ENCODE measurements around the gene GFPT1. TPM values are rescaled to one million over a fixed set of nuclear protein-coding genes. Genes with fewer than 3 reads are reported as not detected.
A peak's percentile ranks its signal among the peaks of the same experiment; 100 is the strongest.
"Not testable (repeated sequence)": the region's sequence is repeated elsewhere in the genome, so short reads cannot be mapped to it uniquely, and the experiment has no call there.

GFPT1 gene
- total RNA-seq, result 10 to 100 TPM; 20.8 to 22.4 TPM

DNA sequence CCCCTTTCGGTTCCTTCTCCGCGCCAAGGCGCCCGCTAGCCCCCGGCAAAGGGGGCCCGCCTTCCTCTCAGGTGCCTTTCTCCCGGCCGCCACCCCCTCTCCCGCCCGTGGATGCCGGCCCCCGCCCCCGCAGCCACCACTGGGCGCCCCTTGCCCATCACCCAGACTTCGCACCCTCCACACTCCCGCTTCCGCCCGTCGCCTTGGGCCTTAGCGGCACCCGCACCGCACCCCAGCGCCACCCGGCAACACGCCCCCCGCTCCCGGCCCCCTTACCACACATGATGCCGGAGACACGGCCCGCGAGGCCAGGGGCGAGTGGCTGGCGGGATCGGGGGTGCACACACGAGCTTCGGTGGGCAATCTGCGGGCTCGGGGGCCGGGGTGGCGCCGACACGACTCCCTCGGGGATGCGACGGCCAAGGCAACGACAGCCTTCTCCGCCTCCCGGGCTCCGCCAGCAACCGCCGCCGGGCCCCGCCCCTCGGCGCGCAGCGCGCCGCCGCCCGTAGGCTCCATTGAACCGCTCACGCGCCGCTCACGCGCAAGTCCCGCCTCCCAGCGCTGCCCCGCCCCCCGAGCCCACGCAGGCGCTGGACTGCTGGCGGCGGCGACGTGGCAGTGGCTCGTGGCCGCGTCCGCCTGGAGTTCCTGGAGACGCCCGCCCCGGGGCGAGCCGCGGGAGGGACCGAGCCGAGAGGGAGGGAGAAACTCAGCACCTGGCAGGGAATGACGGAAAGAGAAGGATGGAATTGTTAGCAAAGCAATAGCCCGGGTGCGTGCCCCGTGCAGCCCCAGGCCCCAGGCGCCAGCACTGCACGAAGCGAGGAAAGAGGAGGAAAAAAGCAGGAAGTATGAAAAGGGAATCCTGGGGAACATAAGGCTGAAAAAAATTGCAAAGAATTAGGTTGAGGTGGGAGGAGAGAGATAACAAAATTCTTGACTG, at the start of gene GFPT1:
Gene GFPT1 (minus strand): TSS at position 439 of the 946 bp plus-strand sequence. CDS start 156 bp downstream, at position 283.
- Mint-ChIP-seq H3K4me3 (peak within 1 kb of the TSS; percentile 94), H3K27ac (peak within 1 kb of the TSS; percentile 84), H3K9me3 (no peaks in the 10 kb centered on the region), H3K4me1 (peaks cover 29% of the 10 kb centered on the region), H3K27me3 (no peaks in the 10 kb centered on the region), H3K36me3 (peaks cover 5% of the 10 kb centered on the region)
- ATAC-seq (ENCODE audit: low read depth) (peak; percentile 96), DNase-seq (peak; percentile 97)
- POLR2A ChIA-PET, result interaction anchor here (0.5 to 2.3 kb wide), 2 partner anchors 50 to 911 kb away, joined by 5 to 7 read pairs; partner anchors contain the start of gene NFU1

DNA sequence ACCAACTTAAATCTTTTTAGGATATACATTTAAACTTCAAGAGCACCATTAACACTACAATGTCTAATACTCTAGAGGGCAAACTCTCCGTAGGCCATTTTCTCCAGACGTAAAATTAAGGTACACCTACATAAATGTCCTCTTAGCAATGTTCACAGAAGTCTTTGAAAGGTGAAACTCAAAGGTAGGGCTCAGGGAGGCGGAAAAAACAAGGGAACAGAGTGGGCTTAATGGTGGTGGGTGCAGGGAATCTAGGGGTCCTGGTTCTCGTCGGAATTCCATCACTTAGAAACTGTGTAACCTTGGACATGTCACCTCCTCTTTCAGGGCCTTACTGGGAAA, 49.5 kb upstream of the GFPT1 start:
- ATAC-seq (ENCODE audit: low read depth), result peak; percentile 3
- DNase-seq, result no peak
- H3K4me3 Mint-ChIP-seq, result peak overlapping the region; percentile 84
- peak overlapping the region; percentile 95 for H3K27ac Mint-ChIP-seq
- POLR2A ChIA-PET, result interaction anchor here (0.5 to 1.9 kb wide), 17 partner anchors 9 to 478 kb away, joined by 3 to 12 read pairs (median 3); partner anchors contain the start of genes AAK1, GFPT1 and GMCL1
- H3K36me3 Mint-ChIP-seq, result peaks cover 18% of the 10 kb centered on the region
- H3K4me1 Mint-ChIP-seq, result peaks cover 31% of the 10 kb centered on the region
- no peaks in the 10 kb centered on the region for H3K27me3 Mint-ChIP-seq
- H3K9me3 Mint-ChIP-seq, result peaks cover 7% of the 10 kb centered on the region

DNA sequence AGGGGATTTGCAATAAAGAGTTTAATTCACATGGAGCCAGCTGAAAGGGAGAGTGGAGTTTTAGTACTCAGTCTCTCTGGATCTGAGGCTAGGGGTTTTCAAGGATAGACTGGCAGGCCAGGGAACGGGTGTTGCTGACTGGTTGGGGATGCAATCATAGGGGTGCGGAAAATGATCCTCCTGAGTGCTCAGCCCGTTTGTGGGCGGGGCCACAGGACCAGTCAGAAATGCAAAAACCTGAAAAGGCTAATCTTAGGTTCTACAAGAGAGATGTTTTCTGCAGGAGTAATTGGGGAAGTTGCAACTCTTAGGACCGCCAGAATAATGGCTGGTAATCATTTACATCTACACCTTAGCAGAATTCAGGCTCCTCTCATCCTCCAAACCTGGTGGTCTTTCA, 47.7 kb upstream of the GFPT1 start:
- Mint-ChIP-seq H3K9me3 (peaks cover 6% of the 10 kb centered on the region), H3K36me3 (peaks cover 14% of the 10 kb centered on the region), H3K27me3 (no peaks in the 10 kb centered on the region), H3K4me1 (peaks cover 31% of the 10 kb centered on the region), H3K4me3 (no peak overlapping the region), H3K27ac (no peak overlapping the region)
- POLR2A ChIA-PET, result interaction anchor here (0.5 kb wide), 1 partner anchor 56 kb away, joined by 3 read pairs; no protein-coding TSS in a partner anchor
- ATAC-seq (ENCODE audit: low read depth) (no peak), DNase-seq (no peak)

- H3K4me1 Mint-ChIP-seq, result peaks cover 11% of the 10 kb centered on the region
Observed at GRCh38 chr2:69429491-69430183, 42.6 kb upstream of the GFPT1 start.

DNA sequence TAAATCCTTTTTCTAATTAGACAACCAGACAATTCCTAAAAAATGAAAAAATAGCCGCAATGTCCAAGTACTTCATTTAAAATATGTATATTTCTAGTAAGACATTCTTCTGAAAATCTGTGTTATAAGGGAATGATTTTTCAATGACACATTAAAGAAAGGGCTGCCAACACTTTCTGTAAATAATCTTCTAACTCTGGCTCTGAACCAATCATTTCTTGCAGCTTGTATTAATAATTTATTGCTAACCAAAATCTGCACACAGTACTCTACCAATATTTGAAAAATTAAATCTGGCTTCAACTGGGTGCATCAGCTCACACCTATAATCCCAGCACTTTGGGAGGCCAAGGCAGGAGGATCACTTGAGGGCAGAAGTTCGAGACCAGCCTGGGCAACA, 42.0 kb upstream of the GFPT1 start:
- POLR2A ChIA-PET, result no interaction called here
- no peak overlapping the region for H3K4me3 Mint-ChIP-seq
- ATAC-seq (ENCODE audit: low read depth) (no peak), DNase-seq (no peak)
- peaks cover 13% of the 10 kb centered on the region for H3K36me3 Mint-ChIP-seq
- H3K4me1 Mint-ChIP-seq, result peaks cover 7% of the 10 kb centered on the region
- H3K27ac Mint-ChIP-seq, result no peak overlapping the region
- H3K27me3 Mint-ChIP-seq, result no peaks in the 10 kb centered on the region
- no peaks in the 10 kb centered on the region for H3K9me3 Mint-ChIP-seq

More at GRCh38 chr2:69429491-69430183, 42.6 kb upstream of the GFPT1 start:
- no peak overlapping the region for H3K27ac Mint-ChIP-seq
- no peaks in the 10 kb centered on the region for H3K27me3 Mint-ChIP-seq
- H3K36me3 Mint-ChIP-seq, result peaks cover 15% of the 10 kb centered on the region
- POLR2A ChIA-PET, result no interaction called here
- ATAC-seq (ENCODE audit: low read depth) (no peak), DNase-seq (no peak)
- no peaks in the 10 kb centered on the region for H3K9me3 Mint-ChIP-seq
- no peak overlapping the region for H3K4me3 Mint-ChIP-seq

- Mint-ChIP-seq H3K27me3 (no peaks in the 10 kb centered on the region), H3K4me1 (peaks cover 2% of the 10 kb centered on the region), H3K36me3 (peaks cover 23% of the 10 kb centered on the region), H3K4me3 (no peak overlapping the region), H3K9me3 (no peaks in the 10 kb centered on the region), H3K27ac (no peak overlapping the region)
- no peak for DNase-seq
- ATAC-seq (ENCODE audit: low read depth), result no peak
- POLR2A ChIA-PET, result no interaction called here
Observed at GRCh38 chr2:69424419-69424818, 37.4 kb upstream of the GFPT1 start.

- Mint-ChIP-seq H3K9me3 (no peaks in the 10 kb centered on the region), H3K36me3 (peaks cover 20% of the 10 kb centered on the region), H3K27ac (no peak overlapping the region), H3K4me1 (peaks cover 2% of the 10 kb centered on the region), H3K4me3 (no peak overlapping the region), H3K27me3 (no peaks in the 10 kb centered on the region)
- DNase-seq, result no peak
- ATAC-seq (ENCODE audit: low read depth), result no peak
- POLR2A ChIA-PET, result no interaction called here
Observed at GRCh38 chr2:69422198-69422597, 35.2 kb upstream of the GFPT1 start.

- H3K27me3 Mint-ChIP-seq; H3K27ac Mint-ChIP-seq; H3K9me3 Mint-ChIP-seq; H3K4me3 Mint-ChIP-seq; H3K4me1 Mint-ChIP-seq; ATAC-seq (ENCODE audit: low read depth); DNase-seq; POLR2A ChIA-PET: not testable (repeated sequence)
- H3K36me3 Mint-ChIP-seq, result peaks cover 18% of the 10 kb centered on the region
Observed at GRCh38 chr2:69419111-69419510, 32.1 kb upstream of the GFPT1 start.

- no peak overlapping the region for H3K27ac Mint-ChIP-seq
- peaks cover 2% of the 10 kb centered on the region for H3K4me1 Mint-ChIP-seq
- POLR2A ChIA-PET, result no interaction called here
- ATAC-seq (ENCODE audit: low read depth), result no peak
- no peaks in the 10 kb centered on the region for H3K27me3 Mint-ChIP-seq
- DNase-seq, result no peak
- no peaks in the 10 kb centered on the region for H3K9me3 Mint-ChIP-seq
- peaks cover 14% of the 10 kb centered on the region for H3K36me3 Mint-ChIP-seq
- H3K4me3 Mint-ChIP-seq, result no peak overlapping the region
Observed at GRCh38 chr2:69416147-69416546, 29.1 kb upstream of the GFPT1 start.

GRCh38 chr2:69411120-69411519, 24.1 kb upstream of the GFPT1 start:
- no peak overlapping the region for H3K27ac Mint-ChIP-seq
- peaks cover 4% of the 10 kb centered on the region for H3K4me1 Mint-ChIP-seq
- peaks cover 17% of the 10 kb centered on the region for H3K36me3 Mint-ChIP-seq
- DNase-seq (no peak), ATAC-seq (ENCODE audit: low read depth) (no peak)
- H3K27me3 Mint-ChIP-seq, result no peaks in the 10 kb centered on the region
- H3K9me3 Mint-ChIP-seq, result peaks cover 3% of the 10 kb centered on the region
- no peak overlapping the region for H3K4me3 Mint-ChIP-seq
- POLR2A ChIA-PET, result no interaction called here

- peaks cover 8% of the 10 kb centered on the region for H3K9me3 Mint-ChIP-seq
- DNase-seq (no peak), ATAC-seq (ENCODE audit: low read depth) (no peak)
- H3K4me1 Mint-ChIP-seq, result no peaks in the 10 kb centered on the region
- POLR2A ChIA-PET, result no interaction called here
- no peak overlapping the region for H3K27ac Mint-ChIP-seq
- no peak overlapping the region for H3K4me3 Mint-ChIP-seq
- peaks cover 46% of the 10 kb centered on the region for H3K36me3 Mint-ChIP-seq
- no peaks in the 10 kb centered on the region for H3K27me3 Mint-ChIP-seq
Observed at GRCh38 chr2:69405306-69405705, 18.3 kb upstream of the GFPT1 start.

DNA sequence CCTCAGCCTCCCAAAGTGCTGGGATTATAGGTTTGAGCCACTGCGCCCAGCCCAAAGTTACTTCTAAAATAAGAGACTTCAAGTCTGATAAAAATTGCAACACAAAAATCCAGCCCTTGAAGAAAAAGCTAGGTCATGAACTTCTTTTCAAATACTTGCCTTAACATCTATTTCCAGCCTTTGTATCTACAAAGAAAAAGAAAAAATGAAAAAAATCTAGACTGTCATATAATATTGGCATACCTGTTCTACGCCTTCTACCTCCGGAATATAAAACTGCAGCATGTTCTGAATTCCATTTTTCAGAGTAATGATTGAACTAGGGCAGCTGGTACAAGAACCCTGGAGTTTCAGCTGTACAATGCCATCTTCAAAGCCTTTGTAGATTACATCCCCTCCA, 13.1 kb upstream of the GFPT1 start:
- H3K27me3 Mint-ChIP-seq, result no peaks in the 10 kb centered on the region
- POLR2A ChIA-PET, result no interaction called here
- DNase-seq (no peak), ATAC-seq (ENCODE audit: low read depth) (no peak)
- H3K9me3 Mint-ChIP-seq, result peaks cover 4% of the 10 kb centered on the region
- peaks cover 35% of the 10 kb centered on the region for H3K36me3 Mint-ChIP-seq
- no peak overlapping the region for H3K4me3 Mint-ChIP-seq
- no peaks in the 10 kb centered on the region for H3K4me1 Mint-ChIP-seq
- H3K27ac Mint-ChIP-seq, result no peak overlapping the region

DNA sequence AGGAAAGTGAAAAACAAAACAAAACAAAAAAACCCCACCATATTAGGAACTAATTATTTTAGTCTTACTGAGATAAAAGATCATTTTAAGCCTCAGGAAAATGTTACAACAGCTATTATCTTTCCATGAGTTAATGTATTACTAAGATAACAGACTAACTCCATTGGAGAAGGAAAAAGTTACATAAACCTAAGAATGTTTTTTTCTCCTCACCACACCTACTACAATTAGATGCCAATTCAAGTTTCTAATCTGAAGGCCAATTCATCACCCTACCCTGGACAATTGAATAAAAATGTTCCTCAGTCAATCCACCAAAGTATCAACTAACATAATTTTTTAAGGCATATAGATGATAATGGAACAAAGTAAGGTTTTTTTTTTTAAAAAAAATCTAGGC, 10.2 kb upstream of the GFPT1 start:
- Mint-ChIP-seq H3K27me3 (no peaks in the 10 kb centered on the region), H3K4me3 (no peak overlapping the region), H3K4me1 (no peaks in the 10 kb centered on the region), H3K36me3 (peaks cover 30% of the 10 kb centered on the region), H3K9me3 (no peaks in the 10 kb centered on the region), H3K27ac (no peak overlapping the region)
- POLR2A ChIA-PET, result no interaction called here
- ATAC-seq (ENCODE audit: low read depth), result no peak
- DNase-seq, result no peak

DNA sequence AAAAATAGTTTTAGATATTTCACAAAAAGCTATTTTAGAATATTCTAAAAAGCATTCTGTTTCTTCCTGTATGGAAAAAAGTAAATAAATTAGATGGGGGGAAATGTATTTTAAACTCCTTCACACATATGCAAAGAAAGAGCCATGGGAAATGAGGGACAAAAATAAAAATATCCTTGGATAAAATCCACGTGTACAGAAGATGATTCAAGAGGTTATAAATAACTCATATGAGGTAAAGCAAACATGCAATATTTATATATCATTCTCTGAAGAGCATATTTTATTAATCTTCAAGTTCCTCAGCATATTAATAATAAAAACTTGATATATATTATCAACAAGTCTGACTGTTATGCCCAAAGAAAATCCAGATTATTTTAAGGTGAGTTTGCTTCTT, 8.8 kb upstream of the GFPT1 start:
- Mint-ChIP-seq H3K4me3 (no peak overlapping the region), H3K27ac (no peak overlapping the region), H3K36me3 (peaks cover 26% of the 10 kb centered on the region), H3K9me3 (no peaks in the 10 kb centered on the region), H3K27me3 (no peaks in the 10 kb centered on the region), H3K4me1 (no peaks in the 10 kb centered on the region)
- DNase-seq, result no peak
- POLR2A ChIA-PET, result no interaction called here
- no peak for ATAC-seq (ENCODE audit: low read depth)

All from activated naive CD8-positive, alpha-beta T cell treated with anti-CD3 and anti-CD28 coated beads, Interleukin-2, amount 10 ng/mL, durations not matched to agents 7 days and 5 days (primary cell).